Thyroid gland (tissue), 4 donors: ENCODE measurements around the gene ARL2BP.

ENCODE experiments used
- POLR2A ChIP-seq, 2 donors: fragments of 450-650 bp; IDR thresholded peaks; one replicate each; pipeline ENCODE4 v1.6.1; 2017; ENCODE audit warnings: antibody characterized with exemption in 2 of 2, mild to moderate bottlenecking in 2 of 2, moderate library complexity in 1 of 2
- TF ChIP-seq, protein P1 (sequence below), 6 experiments: fragments of 200-600 bp in 3 of 6; fragments of 450-650 bp in 3 of 6; sonication (generic) in 3 of 6; IDR thresholded peaks; one replicate each; pipeline ENCODE4 v1.5.1; 2016 to 2019; ENCODE audit warnings: antibody characterized with exemption in 6 of 6, mild to moderate bottlenecking in 2 of 6, inconsistent platforms in 1 of 6, moderate library complexity in 1 of 6

DNA sequence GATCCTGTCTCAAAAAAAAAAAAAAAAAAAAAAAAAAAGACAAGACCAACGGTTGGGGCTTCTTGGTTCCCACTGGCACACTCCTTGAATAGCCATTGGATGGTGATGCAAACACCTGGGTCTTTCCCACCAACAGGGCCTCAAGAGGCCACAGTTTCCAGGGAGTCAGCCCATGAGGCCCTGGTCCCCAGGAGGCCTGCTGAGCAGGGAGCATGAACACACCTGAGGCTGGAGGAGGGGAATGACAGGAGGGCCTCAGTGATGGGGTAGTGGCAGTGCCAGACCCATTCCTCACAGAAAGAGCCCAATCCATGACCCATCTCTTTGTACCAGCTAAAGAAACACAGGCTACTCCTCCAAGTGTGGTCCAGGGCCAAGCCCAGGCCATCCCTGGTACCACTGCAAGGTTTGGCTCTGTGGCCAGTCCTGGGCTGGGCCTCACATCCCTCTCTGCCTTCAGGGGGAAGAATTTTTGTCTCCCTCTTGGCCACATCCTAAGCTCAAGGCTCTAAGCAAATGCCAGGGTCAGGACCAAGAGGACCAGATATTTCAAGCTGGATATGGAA, 13.9 kb downstream of the ARL2BP start:
- TF ChIP-seq, protein P1, sequence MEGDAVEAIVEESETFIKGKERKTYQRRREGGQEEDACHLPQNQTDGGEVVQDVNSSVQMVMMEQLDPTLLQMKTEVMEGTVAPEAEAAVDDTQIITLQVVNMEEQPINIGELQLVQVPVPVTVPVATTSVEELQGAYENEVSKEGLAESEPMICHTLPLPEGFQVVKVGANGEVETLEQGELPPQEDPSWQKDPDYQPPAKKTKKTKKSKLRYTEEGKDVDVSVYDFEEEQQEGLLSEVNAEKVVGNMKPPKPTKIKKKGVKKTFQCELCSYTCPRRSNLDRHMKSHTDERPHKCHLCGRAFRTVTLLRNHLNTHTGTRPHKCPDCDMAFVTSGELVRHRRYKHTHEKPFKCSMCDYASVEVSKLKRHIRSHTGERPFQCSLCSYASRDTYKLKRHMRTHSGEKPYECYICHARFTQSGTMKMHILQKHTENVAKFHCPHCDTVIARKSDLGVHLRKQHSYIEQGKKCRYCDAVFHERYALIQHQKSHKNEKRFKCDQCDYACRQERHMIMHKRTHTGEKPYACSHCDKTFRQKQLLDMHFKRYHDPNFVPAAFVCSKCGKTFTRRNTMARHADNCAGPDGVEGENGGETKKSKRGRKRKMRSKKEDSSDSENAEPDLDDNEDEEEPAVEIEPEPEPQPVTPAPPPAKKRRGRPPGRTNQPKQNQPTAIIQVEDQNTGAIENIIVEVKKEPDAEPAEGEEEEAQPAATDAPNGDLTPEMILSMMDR (IDR thresholded peaks at IDR 0.05) = no peak
- TF ChIP-seq POLR2A (IDR thresholded peaks at IDR 0.05) = no peak
